HG02981 (cell line): ENCODE measurements around the gene VTI1A.
"Not testable (repeated sequence)": the region's sequence is repeated elsewhere in the genome, so short reads cannot be mapped to it uniquely, and the experiment has no call there.

Experiments
- ATAC-seq: cut with Tn5 transposase; IDR thresholded peaks from one replicate; pipeline ENCODE4 v1.9.1; 2021; ENCODE audit warnings: mild to moderate bottlenecking, moderate library complexity; ENCODE audit not compliant: unreplicated experiment

Gene VTI1A

DNA sequence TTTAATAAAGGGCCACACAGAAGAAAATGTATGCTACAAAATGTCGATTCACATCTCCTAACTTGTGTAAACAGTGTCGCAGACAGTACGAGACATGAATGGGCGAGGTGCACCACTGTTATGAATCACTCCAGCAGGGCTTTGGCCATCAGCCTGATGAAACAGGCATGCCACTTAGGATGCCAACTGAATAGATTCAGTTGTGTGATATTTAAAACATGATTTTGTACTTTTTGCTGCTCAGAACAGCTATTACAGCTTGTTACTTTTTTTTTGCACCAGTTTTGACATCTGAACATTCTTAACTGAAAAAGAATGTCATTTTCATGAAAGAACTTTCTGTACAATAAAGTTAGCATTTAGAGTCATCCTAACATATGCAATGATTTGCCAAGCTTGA is 138.1 kb downstream of the VTI1A start:
- ATAC-seq = no peak

DNA sequence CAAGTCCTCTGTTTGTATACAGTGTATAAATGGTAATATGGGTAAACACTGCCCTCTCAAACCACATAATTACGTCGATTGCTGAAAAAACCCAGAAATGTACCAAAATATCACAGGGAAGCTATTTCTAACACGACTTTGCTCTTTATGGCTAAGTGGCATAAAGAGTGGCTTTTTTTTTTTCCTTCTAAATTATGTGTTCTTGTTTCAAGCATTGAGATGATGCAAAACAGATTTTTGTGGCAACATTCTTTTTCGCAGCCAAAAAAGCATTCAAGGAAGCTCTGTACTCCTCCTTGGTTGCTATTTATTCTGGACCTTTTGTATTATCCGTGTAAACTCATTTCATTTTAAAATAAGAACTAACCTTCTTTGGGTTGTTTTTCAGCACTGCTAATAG is 138.9 kb downstream of the VTI1A start:
- ATAC-seq = no peak

DNA sequence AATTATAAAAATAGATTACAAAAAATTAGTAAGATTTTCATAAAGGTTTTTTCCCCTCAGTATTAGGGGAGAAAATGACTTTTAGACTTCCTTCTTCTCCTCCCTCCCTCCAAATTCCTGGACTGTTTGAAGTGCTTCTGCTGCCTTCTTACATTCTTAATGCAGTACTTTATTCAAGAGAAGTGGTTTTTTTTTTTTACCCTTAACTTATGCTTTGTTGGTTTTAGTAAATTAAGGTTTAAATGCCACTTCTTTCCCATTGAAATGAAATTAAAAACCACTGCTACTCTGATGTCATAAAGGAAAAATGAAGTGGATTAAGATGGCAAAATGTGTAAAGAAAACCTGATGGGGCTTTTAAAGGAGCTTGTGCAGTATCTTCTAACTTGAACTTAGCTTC is 140.7 kb downstream of the VTI1A start:
- no peak for ATAC-seq

DNA sequence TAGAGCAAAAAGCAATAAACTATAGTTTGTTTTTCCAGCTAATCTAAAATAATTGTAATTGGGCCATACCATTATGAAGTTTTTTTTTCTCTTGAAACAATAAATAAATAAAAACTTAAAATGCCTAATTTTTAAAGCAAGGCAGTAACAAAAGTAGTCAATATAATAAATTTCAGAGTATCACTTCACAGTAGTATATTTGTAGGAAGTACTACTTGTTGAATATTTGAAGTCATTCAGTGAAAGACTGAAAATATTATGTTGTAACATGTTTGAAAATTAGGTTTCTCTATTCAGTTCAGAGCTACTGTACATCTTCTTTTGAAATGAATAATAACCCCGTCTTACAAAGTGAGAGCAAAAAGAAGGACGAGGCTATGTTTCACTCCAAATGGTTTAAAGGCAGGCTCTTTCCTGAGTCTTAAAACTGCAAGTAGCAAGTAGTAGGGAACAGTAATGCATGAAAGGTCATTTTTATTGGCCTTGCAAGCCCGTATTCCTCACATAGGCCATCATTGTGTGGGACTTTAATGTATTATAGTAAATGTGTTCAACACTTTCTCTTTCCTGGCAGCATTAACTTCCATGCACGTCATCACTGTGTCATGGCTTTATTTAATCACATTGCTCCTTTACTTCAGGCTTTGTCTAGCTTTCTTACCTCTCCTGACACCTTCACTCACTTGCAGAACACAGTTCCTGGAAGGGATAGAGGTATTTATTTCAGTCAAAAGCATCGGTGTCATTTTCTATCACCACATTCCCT is 141.4 kb downstream of the VTI1A start:
- no peak for ATAC-seq

DNA sequence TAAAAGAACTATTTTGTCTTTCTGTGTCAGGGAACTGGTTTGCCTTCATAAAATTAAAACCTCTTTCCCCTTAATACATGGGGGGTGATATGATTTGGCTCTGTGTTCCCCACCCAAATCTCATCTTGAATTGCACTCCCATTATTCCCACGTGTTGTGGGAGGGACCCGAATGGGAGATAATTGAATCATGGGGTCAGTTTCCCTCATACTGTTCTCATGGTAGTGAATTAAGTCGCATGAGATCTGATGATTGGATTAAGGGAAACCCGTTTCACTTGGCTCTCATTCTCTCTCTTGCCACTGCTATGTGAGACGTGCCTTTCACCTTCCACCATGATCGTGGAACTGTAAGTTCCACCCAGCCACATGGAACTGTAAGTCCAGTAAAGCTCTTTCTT is 142.1 kb downstream of the VTI1A start:
- ATAC-seq = no peak

DNA sequence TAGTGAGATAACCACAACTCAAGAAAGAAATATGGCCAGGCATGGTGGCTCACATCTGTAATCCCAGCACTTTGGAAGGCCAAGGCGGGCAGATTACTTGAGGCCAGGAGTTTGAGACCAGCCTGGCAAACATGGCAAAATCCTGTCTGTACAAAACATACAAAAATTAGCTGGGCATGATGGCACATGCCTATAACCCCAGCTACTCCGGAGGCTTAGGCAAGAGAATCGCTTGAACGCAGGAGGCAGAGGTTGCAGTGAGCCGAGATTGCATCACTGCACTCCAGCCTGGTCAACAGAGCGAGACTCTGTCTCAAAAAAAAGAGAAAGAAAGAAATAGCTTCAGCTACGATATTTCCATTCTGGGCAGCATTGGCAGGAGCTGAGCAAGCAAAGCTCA is 143.8 kb downstream of the VTI1A start:
- ATAC-seq = not testable (repeated sequence)

DNA sequence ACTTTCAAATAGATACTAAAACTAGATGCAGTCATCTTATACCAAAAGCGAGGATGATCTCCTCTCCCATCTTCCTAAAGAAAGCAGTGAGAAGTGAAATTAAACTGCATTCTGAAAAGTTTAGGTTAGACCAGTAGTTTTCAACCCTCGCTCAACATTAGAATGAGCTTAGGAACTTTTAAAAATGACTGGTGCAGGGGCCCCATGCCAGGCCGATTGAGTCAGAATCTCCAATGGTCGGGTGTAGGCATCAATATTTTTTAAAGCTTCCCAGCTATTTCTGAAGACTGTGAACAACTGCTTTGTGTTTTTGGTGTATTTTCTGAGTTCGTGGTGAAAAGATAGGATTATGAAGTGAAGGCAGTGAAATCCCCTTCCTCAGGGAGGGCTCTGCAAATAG is 146.0 kb downstream of the VTI1A start:
- no peak for ATAC-seq

DNA sequence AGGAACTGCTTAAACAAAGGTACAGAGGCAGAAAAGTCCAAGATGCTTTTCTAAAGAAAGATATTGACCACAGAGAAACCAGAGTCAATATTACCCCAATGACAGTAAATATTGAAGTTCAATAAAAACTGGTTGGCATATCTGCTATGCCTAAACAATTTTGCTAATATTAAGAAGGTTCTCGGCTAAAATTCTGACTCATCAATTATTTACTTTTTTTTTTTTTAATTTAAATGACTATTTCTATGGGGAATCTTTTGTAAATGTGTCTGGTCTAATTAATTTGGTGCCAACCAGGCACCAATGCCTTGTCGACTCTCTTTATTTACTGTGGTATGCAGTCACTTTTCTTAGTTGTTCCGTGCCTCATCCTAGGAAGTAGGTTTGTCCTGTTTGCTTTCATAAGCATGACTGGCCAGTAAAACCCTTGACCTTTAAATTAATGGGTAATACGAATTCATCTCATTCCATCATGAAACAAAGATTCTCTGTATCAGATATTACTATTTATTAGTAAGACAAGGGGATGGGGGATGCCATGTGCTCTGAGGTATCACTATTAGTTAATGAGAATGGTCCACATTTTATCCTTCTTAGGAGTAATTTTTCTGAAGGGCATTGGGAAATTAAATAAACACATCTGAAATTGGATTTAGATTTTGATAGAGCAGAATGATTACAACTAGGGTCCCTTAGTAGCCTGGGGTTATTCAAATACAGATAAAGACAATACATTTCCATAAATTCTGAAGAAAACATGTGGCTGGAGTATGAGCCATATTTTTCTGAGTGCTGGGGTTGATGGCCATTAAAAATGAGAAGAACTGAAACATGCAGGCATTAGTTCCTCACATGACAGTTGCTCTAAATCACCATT is 154.4 kb downstream of the VTI1A start:
- ATAC-seq = no peak

DNA sequence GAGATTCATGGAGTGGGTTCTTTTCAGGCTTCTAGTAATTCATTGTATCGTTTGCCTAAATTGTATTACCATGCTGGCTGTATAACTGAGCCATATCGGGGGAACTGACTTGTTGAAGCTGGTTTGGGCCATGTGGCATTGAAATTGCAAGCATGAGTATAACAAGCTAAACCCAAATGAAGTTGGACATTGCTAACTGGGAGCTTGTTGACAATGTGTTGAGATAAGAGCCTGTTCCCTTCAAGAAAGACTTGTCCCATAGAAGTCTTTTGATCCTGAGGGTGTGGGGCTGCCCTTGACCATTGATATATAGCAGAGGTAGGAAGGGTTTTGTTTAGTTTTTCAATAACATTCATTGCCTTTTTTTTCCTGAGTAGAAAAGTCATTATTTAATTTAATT is 156.0 kb downstream of the VTI1A start:
- no peak for ATAC-seq

DNA sequence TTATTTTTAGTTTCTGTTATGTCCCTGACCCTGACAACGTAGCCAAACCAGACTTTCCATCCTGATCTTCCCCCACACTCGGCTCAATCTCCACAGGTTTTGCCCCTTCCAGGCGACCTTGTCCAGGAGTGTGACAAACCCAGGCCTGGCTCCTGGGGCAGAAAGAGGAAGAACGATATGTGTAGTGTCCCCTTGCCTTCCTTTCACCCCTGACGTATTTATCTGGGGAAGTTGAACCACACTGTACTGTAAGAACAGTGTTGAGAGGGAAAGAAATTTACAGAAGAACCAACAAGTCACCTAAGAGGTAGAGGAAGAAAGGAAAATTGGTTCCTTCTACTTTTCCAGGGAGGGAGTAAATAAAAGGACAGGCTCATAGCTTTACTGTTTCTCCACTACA is 158.0 kb downstream of the VTI1A start:
- ATAC-seq = no peak

DNA sequence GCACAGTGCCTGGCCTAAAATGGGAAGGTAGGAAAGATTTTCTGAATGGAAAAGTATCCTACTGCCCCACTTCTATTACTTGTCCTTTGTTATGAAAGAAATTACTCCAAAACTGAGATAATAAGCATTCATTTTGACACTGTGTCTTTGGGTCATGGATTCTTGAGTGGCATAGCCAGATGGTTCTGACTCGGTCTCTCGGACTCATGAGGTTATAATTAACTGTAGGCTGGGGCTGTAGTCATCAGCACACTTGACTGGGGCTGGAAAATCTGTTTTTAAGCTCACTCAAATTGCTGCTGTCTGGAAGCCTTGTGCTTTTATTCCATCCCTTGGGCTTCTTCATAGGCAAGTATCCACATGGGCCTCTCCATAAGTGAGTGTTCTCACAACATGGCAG is 160.5 kb downstream of the VTI1A start:
- ATAC-seq = no peak

DNA sequence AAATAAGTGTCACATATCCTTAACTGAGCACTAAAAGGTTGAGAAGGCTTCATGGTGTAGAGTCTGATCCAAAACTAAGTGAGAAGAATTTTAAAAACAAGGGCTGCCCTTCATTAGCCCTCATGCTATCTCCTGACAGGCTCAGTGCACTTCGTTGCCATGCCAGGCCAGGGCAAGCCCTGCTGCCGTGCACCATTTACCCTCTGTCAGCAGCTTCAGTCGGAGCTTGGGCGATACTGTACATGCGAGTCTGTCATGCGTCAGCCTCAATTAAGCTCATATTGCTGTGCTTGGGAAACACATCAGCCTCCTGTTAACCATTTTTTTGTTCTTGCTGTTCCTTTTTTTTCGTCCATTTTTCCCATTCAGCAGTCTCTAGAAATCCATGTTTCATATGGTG is 166.6 kb downstream of the VTI1A start:
- no peak for ATAC-seq

DNA sequence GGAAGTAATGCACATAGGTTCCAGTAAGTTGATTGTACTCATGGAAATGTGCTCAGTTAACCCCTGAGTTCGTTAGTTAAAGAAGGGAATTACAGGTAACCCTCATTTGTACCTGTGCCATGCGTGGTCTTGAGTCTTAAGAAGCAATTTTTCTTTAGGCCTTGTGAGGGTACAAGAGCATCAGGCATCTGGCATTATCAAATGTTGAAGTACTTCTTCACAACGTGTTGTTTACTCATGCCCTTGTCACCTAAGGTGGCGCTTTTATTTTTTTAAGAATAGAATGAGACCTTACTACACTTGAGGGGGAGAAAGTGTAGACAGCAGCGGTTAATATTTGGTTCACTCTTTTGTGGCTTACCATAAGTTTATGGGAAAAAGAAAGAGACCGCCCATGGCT is 167.1 kb downstream of the VTI1A start:
- no peak for ATAC-seq

DNA sequence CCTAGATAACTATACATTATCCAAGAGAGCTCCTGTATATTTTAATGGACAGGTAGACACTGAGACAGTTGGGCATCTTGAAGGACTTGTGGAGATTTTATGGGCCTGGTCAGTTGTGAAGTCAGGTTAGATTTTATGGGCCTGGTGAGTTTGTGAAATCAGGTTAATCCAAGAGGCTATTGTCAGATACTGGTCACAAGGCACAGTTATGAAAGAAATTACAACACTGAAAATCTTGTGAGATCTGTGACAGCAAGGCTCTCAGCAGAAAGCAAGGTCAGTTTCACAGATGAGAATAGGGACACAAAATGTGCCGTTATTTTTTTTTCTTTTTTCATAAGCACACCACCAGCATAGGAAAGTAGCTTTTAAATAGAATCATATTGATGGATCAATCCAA is 167.6 kb downstream of the VTI1A start:
- ATAC-seq = no peak

DNA sequence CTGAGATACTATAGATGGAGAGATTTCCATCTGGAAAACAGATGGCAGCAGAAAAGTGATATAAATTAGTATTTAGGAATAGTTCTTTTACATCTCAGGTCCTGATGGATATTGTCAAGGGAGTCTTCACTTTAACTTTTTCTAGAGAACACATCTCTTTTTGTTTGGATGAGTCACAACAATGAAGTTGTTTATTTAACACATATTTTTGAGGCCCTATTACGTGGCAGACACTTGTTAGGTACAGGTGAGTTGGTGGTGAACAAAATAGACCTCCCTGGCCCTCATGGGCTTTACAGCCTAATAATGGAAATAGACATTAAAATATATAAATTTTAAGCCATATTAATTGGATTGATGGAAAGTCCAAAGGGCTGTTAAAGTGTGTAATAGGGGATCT is 168.3 kb downstream of the VTI1A start:
- ATAC-seq = no peak

DNA sequence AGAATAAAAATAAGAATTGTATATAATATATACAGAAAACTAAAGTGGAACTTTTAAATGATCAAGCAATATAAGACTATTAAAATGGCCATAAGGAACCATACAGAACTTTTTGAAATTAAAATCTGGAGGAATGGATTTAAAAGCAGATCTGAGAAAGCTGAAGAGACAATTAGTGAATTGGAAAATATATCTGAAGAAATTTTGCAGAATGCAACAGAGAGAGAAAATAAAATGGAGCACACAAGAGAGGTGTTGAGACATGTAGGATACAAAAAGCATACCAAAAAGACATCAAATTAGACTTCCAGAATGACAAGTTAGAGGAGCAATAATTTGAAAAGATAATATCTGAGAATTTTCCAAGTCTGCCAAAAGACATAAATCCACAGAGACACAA is 169.6 kb downstream of the VTI1A start:
- no peak for ATAC-seq

DNA sequence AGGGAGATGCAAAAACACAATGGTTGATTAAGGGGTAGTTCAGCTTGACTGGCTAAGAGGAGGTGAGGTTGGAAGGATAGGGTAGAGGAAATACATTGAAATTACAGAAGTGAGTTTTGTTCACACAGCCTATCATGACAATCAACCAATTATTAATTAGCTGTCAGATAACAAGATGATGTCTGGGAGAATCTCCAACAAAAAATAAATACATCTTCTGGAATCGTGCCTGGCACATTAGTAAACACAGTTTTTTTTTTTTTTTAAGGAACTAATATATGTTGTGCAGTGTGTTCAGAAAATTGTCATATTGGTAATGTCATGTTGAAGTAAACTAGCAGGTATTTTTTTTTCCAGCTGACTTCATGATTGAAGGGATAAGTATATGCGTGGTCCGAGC is 171.8 kb downstream of the VTI1A start:
- no peak for ATAC-seq

DNA sequence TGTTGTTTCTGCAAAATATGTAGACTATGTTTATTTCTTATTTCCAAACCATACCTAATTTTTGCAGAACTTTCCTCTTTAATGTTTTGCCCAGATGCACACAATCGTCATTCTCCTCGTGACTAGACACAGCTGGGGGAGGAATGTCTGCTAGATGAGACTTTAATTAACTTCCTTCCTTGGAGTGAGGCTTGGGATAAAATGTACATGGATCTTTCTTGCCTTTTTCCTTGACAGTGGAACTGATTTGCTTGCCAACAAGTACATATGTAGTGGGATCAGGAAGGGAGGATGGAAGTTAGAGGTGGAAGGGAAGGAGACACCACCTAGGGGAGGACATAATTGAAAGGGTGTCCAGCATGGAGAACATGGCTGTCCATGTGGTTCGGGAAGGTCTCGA is 172.5 kb downstream of the VTI1A start:
- no peak for ATAC-seq

DNA sequence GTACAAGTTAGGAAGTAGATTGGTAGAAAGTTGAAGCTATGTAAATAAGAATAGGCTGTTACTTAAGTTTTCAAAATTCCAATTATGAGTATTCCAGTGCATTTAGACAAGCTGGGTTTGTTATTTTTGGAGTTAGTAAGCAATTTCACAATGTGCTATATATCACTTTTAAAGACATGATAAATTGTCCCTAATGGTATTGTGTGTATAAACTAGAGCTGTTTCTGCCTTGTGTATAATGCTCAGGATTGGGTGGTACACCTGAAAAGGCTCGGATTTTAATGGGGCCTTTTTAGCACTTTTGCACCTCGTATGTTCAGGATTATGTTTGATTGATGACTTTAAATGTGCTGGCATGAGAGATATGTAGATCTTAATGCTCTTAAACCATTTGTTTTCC is 175.8 kb downstream of the VTI1A start:
- ATAC-seq = no peak

DNA sequence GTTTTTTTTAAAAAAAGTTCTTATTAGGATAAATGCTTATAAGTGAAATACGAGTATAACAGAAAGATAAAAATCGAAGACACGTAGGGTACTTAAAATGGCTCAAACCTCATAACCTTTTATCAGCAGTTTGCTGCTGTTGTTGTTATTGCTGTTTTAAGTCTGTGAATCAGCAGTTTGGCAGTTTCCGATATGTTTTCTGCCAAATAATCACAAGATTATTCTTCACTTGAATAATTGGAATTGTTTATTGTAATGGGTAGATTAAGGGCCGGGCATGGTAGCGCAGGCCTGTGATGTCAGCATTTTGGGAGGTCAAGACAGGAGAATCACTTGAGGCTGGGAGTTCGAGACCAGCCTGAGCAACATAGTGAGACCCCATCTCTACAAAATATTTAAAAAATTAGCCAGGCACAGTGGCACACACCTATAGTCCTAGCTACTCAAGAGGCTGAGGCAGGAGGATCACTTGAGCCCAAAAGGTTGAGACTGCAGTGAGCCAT is 177.6 kb downstream of the VTI1A start:
- no peak for ATAC-seq

DNA sequence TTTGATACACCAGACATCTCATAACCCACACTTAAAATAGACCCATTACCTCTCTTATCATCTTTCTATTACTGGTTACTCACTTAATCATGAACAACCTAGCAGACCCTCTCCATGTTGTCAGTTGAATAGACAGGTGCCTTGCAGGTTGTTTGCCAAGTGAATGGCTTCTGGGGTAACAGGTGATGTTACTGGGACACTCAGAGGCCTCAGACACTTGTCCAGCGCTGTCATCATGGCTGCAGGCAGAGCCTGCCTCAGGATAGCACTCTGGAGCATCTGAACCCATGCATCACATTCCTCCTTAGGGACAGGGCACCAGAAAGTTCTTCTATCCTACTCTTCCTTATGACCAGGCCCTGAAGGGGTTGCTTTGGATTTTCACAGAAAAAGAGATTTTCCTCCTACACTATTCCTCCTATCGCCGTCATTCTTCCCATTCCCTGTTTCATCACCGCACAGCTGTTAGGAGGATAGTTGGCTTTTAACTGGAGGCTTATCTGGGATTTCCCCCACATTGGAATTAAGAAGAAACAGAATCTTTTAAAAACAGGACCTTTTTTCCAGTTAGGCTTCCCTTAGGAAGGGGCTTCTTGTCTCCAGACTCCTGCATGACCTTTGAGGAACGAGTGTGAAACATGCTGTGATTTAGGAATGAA is 182.1 kb downstream of the VTI1A start:
- no peak for ATAC-seq
